GM19240 (cell line): Measurements from ENCODE around the gene SLC38A8.

ENCODE experiments used
- DNase-seq: peaks from one replicate; pipeline ENCODE4 v3.0.0; 2011; ENCODE audit warnings: low spot score; ENCODE audit not compliant: insufficient read length

Gene SLC38A8

DNA sequence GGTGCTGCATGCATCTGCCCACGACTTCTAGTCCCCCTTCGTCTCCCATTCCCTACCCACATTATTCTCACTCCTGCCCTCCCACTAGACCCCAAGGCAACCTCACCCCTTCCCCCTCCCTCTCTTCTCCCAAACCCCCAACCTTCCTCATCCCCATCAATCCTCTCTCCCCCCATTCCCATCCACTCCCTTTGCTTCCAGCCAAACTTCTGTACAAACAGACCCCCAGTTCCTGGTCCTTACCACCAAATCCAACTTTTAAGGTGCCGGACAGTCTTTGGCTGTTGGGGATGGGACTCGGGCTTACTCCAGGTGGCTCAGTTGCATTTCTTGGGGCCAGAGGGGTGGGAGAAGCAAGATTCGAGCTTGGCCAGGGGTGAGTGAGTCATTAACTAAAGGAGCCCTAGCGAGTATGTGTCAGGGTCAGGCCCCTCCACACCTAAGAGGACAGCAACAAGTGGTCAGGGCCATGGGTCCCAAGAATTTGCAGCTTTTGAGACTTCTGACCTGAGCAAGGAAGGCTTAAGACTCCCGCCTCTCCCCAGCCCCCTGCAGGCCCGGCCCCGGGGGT lies at the start of gene SLC38A8:
Gene SLC38A8, minus strand, starts transcription at position 488 of the 571 bp plus-strand sequence. CDS start 638 bp downstream, outside the sequence.
- DNase-seq = no peak

DNA sequence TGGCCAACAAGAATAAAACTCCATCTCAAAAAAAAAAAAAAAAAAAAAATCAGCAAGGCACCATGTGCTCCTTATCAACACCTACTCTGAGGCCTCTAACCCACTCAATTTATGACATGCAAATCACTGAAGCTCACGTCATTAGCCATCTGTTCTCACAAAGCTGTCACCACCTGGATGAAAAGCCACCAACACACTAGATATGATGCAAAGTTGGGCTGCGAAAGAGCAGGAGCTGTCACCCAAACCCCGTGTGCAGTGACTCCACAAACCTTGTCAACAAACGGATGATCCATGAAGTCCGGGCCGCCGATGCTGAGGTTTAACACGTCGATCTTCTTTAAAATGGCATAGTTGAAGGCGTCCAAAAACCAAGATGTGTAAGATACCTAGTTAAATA lies 48.9 kb upstream of the SLC38A8 start:
- DNase-seq = no peak

DNA sequence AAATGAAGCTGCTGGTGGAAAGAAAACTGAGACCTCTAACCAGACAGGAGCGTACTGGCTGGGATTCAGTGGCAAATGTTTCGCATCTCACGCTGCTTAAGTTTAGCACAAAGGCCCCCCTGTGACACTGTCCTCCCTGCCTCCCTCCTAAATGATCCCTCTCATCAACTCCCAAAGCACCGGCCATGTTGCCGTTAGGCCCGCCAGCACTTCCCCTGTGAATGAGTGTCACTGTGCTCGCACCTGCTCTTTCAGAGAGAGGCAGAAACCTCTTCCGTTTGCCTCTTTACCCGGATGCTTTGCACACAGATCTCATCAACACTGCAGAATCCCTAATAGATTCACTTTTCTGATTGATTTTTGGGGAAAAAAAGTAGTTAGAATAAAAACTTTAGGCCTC lies 47.6 kb upstream of the SLC38A8 start:
- no peak for DNase-seq

DNA sequence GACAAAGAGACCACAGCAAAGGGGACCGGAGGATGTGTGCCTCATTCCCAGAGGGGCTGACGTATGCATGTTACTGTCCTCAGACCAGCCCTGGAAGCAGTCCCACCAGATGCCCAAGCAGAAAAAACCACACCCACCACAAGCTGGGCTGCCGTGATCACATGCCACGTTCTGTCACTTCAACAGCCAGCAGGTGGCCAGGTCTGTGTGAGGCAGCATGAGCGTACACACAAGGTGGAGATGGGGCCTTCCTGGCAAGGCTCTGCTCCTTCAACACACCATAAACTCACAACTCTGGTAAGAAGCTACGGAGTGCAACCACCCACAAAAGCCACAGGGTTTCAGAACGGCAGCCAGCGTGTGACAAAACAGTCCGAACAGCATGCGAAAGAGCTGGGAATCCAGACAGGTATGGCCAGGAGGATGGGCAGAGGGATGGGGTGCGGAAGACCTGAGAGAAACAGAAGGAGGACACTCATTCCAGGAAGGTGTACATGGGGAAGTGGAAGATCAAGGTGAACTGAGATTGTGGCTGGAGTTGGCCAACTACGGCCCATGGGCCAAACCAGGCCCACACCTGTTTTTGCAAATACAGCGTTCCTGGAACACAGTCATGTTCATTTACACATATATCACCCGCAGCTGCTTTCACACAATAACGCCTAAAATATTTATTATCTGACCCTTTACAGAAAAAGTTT lies 46.2 kb upstream of the SLC38A8 start:
- DNase-seq = peak; percentile 65

DNA sequence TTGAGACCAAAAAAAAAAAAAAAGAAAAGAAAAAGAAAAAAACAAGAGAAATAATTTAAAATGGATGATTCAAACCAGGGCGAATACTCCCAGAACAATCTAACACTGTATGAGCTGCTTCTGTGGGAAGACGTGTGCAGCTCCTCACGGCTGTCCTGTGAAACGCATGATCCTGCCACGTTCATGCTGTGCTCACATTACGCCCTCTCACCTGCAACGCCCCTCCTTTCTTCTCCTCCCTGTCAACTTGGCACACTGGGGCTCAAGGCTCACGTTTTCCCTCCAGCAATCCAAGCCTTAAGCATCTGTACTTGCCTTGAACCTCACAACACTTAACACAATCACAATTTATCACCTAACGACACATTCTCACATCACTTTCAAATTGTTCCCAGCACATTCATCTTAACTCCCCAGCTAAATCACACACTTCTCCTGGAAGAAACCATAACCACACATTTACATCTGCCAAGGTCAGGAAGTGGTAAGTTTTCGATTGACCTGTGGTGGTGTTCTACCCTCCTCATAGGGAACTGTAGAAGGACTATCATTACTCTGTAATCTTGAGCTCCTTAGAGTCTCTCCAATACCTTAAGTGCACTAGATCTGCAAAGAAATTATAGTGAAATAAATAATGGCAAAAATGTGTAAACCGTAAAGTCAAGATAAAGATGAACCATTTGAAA lies 45.0 kb upstream of the SLC38A8 start:
- DNase-seq = no peak

DNA sequence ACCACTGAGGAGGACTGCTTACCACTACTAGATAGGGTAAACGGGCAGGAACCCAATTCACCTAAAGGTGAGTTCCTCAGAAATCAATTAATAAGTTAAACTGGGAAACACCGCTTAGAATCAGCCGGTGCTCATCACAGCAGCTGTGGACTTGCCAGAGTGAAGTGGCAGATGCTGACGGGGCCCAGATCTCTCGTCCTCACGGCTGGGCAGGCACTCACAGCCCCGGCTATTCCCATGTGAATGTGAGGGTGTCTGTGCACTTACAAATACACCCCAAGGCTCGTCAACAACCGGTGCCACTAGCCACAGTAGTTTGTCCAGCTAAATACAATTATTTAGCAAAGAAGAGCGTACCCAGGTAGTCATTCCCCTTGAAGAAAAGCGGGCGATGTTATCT lies 44.4 kb upstream of the SLC38A8 start:
- no peak for DNase-seq

DNA sequence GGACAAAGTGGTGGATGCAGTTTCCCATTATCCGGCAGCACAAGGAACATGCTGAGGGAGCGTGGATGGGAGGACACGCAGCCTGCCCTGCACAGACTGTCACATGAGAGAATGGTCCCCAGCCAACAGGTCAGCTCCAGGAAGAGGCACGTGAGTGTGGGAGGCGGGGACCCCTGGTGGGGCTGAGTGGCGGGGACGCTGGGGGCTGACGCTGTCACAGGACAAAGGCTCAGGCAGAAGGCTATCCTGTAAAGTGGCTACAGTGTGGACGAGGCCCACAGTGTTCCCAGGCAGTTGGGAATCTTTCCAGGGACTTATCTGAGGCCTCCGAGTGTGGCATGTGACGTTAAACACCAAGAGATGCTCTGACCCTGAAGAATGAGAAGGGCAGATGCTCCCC lies 43.7 kb upstream of the SLC38A8 start:
- DNase-seq = no peak

DNA sequence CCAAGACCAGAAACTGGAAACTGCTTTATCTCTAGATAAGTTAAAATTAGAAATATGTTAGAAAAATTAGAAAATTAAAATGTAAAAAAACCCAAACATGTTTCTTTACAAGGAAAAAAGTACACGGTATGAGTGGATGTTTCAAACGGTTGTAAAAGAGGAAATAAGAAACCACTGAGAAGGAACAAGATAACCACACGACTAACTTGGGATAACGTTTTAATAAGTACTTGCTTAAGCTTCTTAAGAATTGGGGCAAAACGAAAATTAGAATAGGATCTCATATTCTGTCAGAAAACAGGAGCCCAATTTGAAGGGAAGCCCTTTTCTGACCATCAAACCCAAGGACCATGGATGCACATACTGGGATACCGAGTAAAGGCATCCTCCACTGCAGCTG lies 43.2 kb upstream of the SLC38A8 start:
- DNase-seq = no peak

DNA sequence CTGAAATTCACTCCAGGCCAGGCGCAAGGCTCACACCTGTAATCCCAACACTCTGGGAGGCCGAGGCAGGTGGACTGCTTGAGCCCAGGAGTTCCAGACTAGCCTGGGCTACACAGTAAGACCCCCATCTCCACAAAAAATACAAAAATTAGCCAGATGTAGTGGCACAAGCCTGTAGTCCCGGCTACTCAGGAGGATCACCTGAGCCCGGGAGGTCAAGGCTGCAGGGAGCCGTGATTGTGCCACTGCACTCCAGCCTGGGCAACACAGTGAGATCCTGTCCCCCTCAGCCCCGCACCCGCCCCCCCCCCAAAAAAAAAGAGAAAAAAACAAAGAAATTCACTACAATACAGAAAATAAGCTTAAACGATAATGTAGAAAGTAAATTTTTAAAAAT lies 42.7 kb upstream of the SLC38A8 start:
- no peak for DNase-seq

DNA sequence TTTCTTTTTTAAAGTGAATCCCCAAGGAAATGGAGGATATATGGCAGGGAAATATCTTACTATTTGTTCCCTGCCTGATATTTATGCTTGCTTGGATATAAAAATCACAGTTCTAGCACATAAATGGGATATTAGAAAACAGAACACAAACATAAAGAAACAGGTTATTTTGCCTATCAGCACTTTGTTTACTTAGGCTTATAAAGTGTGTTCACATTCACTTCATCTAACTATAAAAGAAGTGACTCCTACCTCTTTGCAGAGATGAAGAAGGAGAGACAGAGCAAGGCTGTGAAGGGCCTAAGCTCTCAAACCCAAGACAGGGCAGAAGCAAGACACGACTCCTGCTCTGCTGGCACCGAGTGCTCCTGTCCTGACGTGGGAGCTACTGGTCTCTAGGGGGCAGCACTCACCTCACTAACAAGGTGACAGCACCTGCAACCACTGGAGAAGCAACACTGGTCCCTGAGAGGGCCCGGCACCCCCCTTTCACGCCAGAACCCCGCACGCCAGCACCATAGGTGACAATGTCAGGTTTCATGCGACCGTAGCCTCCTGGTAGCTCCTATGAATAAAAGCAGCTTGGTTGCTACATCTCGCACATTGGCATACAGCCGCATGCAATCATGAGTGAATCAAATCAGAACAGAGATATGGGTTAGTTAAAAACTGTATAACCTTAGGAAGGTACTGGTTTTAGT lies 42.1 kb upstream of the SLC38A8 start:
- DNase-seq = peak; percentile 82

DNA sequence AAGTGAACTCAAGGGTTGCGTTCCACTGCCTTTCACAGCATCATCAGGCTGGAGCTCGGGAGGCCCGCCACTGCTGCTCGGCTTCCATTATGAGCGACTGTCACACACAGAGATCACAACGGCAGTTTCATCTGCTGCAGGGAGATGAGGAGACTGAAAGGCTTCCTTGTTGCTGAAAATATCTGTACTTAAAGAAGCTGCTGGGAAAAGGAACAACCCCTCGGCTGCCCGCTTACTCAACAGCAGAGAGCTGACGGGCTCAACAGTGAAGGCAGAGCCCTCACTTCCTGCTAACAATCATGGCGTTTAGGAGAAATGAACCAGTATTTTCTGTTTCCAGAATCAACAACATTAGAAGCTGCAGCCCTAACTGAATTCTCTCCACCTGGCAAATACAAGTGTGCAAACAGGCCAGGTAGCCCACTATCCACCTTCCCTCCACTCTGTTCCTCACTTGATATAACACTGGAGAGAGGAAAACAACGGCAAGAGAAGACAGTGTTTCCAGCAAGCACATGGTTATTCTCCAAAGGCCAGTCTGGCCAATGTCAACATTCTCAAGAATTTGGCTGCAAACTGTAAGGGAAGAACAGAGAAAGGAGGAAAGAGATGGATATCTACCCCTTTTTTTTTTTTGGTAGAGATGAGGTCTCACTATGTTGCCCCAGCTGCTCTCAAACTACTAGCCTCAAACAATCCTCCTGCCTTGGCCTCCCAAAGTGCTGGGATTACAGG lies 40.4 kb upstream of the SLC38A8 start:
- DNase-seq = no peak

DNA sequence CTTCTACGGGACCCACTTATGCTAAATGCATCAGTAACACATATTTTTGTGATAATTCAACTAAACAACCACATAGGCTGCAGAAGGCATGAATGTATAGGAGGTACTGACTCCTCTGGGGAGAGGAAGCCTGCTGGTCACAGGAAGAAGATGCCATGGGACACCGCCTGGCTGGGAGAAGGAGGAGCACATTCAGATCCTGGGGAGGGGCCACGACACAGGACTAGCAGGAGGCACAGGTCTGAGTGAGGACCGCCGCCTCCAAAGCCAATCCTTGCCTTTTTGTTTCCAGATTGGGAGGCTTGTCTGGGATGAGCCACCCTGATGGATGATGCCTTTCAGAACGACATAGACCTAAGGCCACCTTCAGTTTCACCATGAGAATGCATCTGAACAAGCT lies 39.5 kb upstream of the SLC38A8 start:
- DNase-seq = no peak

DNA sequence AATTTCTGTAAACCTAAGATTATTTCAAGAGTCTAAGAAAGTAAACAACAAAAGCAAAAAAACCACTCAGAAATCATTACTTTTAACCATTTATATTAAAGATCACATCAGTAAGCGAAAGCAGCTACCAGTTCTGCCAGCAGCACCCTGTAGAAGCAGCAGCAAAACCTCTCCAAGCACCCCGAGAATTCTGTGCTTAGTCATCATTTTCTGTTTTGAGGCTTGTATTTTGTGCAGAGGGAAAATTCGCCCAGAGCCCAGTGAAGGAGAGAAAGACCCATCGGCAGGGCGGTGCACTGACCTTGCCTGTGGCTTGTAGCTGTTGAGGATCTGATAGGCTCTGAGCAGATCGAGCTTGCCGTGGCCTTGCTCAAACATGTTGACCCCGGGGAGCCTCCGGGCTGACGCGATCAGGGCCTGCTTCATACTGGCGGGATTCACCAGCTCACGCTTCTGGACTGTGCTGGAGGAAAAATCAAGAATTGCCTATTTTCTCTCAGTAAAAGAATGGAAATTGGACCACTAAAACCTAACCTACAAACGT lies 38.9 kb upstream of the SLC38A8 start:
- DNase-seq = no peak

DNA sequence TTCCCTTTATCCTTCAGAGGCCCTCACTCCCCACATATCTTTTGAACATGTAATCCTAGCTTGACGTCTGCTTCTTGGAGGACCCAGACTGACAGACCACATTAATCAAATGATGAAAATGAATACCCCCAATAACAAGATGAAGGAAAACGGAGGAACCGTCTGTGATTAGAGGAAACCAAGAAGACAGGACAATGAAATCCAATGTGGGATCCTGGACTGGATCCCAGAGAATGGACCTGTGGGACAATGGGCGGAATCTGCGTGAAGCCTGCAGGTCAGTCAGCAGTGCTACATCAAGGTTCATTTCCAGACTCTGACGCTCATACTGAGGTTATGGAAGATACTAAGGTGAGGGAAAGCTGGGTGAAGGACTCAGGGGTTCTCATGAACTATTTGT lies 38.2 kb upstream of the SLC38A8 start:
- DNase-seq = no peak

DNA sequence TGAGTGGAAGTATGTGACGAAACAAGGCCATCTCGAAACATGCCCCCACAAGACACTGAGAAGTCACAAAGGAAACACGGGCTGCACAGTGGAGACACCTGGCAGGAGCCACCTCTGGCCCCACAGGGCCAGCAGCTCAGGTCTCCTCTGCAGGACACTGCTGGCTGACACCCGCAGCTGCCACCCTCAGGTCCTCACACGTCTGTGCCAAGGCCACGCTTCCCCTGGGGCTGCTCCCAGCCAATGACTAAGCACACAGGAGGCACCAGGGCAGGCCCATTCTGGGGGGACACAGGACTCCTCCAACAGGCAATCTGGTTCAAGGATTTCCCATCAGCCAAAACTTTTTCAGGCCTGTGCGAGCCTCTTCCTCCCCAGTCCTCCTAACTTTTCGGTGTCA lies 37.8 kb upstream of the SLC38A8 start:
- DNase-seq = no peak

DNA sequence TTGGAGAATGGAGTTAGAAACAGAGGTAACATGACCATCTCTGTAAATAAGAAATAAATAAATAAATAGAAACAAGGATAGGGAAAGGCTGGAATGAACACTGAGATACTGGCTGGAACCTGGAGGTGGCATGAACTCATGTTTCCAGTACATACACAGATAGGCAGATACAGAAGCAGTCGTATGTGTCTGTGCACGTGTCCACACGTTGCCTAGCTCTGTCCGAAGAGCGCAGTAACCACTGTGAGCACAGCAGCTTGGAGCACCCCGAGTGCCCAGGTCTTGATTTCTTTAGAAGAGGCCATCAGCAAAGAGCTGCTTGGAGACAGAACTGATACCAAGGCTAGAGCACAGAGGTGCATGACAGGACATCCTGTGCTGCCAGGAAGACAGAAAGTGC lies 37.1 kb upstream of the SLC38A8 start:
- DNase-seq = no peak

DNA sequence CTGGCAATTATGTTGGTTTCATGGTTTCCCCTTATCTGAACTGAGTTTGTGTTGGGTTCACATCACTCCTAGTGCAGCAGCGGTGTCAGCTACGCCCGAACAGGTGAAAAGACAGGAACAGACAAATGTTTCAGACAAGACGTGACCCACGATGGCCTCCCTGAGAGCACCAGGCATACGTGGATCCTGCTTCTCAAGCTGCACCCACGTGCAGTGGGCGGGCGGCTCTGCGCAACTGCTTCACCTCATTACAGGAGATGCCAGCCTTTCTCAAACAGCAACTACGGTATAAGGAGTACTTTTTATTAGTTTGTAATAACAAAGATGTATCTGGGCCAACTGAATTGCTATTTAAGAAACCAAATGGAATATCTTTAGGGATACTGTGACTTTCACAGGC lies 32.8 kb upstream of the SLC38A8 start:
- DNase-seq = no peak

DNA sequence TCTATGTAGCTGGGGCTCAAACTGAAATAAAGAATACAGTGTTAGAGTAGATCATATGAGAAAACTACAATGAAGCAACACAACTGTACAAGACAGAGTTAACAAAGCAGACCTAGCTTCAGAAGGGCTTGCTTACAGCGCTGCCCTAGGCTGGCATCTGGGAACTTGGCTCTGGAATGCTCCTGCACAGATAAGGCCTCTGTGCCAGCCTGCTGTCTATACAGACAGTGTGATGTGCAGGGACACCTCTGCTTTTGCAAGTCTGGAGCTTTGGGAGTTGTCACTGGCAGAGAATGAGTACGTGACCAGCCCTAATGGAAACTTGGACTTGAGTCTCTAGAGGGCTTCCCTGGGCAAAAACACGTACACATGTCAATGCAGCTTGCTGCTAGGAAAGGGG lies 32.1 kb upstream of the SLC38A8 start:
- no peak for DNase-seq

DNA sequence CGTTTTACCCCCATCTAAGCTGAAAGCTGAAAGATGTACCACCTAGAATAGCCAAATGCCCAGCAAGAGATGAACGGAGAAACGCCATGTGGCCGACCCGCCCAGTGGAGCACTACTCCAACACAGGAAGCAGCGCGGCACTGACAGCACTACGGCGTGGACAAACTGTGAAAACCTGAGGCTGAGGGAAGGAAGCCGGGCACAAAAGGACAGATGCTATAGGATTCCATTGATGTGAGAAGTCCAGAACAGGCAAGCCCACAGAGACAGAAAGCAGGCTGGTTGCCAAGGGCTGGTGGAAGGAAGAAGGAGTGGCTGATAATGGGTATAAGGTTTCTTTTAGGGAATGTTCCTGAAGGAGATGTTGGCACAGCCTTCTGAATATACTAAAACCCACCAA lies 29.4 kb upstream of the SLC38A8 start:
- DNase-seq = no peak

DNA sequence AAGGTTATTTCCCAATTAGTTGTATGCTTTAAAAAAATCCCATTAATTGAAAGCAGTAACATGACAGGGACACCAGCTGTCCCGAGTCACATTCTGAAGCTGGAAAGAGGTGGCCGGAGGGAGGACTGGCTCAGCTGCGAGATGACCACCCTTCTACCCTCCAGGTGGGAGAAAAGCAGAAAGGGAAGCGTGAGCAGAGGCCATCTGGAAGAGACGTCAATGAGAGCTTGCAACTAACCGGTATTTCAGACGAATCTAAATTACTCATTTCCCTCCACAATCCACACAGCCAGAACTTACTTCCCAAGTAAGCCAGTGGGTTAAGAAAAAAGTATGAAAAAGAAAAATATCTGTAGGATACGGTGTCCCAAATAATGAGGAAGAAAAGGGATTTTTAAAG lies 28.5 kb upstream of the SLC38A8 start:
- DNase-seq = no peak

DNA sequence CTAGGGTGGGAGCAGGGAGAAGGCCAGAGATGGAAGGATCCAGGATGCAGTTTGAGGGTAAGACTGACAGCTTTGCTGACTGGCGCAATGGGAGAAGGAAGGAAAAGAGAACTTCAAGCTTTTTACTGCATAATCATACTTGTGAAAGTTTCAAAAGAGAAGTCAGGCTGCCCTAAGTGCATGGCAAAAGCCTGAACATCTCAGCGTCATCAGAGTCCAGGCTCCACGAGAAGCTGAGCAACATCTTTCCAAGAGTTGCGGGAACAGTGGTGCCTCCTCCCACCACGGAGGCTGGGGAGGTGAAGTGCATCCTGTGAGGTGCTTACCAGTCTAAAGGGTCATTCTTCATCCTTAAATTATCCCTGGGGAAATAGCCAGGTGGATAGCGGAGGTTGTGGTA lies 26.9 kb upstream of the SLC38A8 start:
- DNase-seq = no peak
